DMS79 treated with DMSO at 0.1 percent for 48 hours (cell line): ENCODE data around the gene CACNB2.

Experiments used
- DNase-seq: peaks from one replicate; lab custom pipeline; 2025; lab: John Stamatoyannopoulos, UW

CACNB2 gene

GRCh38 chr10:18340496-18341051 is 200.3 kb downstream of the CACNB2 start:
- DNase-seq, result no peak

GRCh38 chr10:18341055-18341454 is 200.8 kb downstream of the CACNB2 start:
- no peak for DNase-seq

DNA sequence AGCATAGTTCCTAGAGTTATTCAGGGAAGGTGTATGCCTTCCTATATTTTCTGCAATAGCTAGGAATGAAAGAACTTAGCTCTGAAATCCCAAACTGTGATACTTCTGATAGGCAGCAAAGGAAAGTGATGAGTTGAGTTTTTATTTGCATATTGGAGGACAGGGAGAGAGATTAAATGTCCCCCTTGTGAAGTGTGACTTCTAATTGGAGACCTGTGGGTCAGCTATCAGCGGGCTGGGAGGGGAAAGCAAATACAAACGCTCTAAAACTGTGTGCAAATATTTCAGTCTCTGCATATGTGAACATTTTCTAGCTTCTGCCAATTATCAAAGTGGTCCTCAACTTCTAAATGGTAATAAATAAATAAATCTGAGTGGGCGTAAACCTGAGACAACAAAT is 203.3 kb downstream of the CACNB2 start:
- DNase-seq, result no peak

DNA sequence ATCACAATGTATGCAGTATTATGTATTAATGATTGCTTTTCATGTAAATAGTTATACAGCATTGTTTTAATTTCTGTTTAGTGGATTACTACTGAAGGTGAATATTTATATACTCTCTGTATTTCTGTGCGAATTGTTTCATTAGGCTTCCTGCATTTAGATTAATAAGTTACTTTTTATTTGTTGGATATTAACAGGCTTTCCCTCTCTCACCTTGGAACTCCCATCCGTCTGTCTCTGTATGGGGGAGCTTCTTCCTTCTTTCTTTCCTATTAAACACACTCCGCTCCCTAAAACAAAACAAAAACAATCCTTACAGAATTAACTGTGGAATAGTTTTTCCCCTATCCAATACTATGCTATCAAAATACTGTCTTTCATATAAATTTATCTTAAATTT is 205.1 kb downstream of the CACNB2 start:
- no peak for DNase-seq

DNA sequence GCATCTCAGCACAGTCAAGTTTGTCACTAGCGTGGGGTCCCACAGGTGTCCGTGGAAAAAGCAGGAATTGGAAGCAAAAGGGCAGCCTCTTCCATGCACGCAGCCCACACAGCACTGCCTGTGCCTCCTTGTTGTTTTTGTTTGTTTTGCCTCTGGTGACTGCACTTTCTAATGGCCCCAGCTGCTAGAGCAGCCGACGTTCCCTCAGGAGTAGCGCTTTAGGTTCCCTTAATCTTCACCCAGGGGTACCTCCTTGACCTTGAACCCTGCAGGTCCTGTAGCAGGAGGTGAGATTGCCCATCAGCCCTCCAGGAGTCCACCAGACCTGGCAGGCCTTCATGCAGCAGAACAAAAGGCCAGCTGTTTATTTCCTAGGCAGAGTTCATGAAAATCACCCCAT is 210.1 kb downstream of the CACNB2 start:
- no peak for DNase-seq

DNA sequence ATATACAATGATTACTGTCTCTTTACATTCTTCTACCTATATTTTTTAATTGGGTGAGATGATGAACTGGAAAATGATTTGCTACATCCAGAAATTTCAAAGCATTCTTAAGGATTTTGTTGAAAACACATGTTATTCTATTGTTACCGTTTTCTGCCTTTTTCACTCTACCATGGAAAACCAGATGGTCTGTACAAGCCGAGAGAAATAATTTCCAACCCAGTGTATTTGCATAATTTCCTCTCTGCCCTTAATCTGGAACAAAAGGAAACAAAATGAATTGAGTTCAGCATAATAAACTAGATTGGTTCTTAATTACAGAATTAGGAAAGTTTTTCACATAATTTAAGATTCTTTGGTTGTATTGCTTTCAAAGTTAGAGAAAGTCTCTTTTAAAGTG is 211.2 kb downstream of the CACNB2 start:
- no peak for DNase-seq

GRCh38 chr10:18352175-18352574 is 212.0 kb downstream of the CACNB2 start:
- DNase-seq, result no peak

- DNase-seq, result no peak
Observed at GRCh38 chr10:18359812-18360211, 219.6 kb downstream of the CACNB2 start.

GRCh38 chr10:18362892-18363291 is 222.7 kb downstream of the CACNB2 start:
- DNase-seq, result no peak

GRCh38 chr10:18364987-18365775 is 225.0 kb downstream of the CACNB2 start:
- no peak for DNase-seq

DNA sequence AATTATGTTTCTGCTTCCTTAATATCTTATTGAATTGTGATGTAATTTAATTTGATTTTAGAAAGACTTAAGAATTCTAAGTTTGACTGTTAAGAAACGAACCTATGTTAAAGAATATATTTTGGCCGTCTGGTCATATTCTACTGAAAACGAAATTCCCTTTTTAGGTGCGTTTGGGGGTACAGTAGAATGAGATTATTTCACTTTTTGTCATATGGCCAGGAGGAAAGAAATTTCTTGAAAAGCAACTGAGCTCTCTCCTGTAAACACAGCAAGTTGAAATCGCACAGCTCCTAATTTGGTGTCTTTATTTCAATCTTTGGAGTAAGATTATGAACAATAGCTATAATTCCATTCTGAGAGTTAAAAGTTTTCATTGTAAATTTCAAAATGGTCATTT is 227.6 kb downstream of the CACNB2 start:
- DNase-seq, result no peak

DNA sequence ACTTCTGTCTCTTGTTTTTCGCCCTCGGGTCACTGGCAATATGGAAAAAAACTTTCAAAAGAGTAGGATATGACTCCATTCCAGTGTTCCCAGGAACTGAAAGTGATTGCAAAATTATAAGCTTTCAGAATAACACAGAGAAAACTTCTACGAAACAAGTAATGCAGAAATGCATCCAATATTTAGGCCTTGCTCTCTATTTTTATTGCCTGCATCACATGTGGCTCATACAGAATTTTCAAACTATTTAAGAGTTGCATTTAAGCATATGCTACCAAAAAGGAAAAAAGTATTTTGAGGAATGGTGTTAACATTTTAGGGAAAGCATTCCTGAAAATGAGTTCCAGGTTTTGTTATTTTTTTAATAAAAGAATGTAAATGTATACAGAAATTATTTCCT is 228.0 kb downstream of the CACNB2 start:
- DNase-seq, result no peak

GRCh38 chr10:18368682-18369081 is 228.5 kb downstream of the CACNB2 start:
- DNase-seq, result no peak

DNA sequence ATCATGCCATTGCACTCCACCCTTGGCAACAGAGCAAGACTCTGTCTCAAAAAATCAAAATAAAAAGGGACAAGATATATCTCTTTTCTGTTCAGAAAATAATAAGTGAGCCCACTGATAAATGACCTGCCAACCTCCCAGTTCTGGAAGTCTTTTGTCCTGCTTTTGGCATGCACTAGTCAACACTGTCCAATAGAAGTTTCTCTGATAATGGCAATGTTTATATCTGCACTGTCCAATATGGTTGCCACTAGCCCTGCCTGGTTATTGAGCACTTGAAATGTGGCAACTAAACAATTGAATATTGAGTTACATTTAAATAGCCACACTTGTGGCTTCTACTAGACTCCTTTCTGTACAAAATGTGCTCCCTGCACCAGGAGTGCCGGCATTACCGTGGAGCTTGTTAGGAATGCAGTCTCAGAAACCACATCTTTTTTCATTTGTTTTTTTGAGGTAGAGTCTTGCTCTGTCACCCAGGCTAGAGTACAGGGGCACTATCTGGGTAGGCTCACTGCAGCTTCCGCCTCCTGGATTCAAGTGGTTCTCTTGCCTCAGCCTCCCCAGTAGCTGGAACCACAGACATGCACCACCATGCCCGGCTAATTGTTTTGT is 229.7 kb downstream of the CACNB2 start:
- no peak for DNase-seq

GRCh38 chr10:18376650-18377049 is 236.4 kb downstream of the CACNB2 start:
- no peak for DNase-seq

DNA sequence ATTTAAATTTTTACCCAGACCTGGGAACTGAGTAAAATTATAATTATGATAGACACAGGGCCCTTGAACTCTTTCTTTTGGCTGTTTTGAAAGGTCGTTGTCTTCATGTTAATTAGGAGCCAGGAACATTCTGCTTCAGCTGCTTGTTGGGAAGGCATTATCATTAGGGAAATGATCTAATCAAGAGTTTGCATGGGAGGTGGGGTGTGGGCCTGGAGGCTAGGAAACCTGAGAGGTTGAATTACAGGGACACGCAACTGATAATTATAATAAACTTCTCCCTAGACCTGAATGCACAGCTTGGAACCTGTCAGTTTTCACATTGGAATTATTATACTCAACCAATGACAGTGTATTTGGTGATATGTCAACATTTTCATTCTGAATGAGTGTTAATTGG is 237.7 kb downstream of the CACNB2 start:
- no peak for DNase-seq

GRCh38 chr10:18378766-18379165 is 238.5 kb downstream of the CACNB2 start:
- DNase-seq, result no peak

DNA sequence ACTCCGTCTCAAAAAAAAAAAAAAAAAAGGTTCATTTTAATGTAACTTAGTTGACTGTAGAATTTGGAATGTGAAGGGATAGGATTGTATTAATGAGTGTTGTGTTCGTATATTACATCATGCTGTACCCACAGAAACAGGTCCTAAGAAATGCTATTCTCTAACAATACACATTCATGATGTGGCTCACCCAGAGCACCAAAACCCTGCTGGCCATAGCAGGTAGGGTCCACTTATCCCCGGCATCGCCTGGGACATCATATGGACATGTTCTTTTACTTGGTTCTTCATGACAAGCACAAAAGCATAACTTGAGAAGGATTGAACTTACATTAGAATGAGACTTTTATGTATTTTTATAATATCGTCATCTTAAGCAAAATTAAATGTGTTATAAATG is 241.5 kb downstream of the CACNB2 start:
- DNase-seq, result no peak

DNA sequence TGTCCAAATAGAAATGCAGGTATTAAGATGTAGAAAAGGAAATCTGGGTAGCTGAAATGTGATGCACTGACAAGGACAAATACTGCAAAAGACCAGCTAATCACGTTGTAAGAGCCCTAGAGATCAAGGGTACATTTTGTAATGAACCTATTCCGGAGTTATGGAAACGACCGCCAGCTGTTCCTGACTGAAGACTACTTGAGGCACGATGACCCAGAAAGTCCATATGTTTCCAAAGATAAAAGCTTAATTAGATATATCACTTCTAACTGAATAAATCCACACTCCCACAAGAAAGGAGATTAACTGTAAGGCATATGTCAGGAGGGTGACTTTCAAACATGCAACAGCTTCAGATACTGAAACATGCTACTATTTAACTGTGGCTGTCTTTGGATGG is 257.7 kb downstream of the CACNB2 start:
- DNase-seq, result peak; percentile 13

DNA sequence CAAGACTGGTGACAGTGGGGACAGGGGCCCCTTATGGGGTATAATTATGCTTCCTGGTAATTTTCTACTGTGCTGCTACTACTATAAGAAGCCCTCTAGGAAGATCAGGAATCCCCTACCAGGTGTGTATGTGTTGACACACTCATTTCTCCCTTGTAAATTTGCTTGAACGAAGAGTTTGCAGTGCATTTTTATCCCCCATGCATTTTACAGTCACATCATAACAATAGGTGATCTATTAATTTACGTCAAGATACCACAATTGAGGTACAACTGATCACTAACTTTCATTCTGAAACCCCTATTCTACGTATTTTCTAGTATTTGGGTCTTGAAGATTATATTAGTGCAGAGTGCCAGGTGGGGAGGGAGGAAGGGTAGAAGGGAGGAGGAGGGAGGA is 258.9 kb downstream of the CACNB2 start:
- no peak for DNase-seq

DNA sequence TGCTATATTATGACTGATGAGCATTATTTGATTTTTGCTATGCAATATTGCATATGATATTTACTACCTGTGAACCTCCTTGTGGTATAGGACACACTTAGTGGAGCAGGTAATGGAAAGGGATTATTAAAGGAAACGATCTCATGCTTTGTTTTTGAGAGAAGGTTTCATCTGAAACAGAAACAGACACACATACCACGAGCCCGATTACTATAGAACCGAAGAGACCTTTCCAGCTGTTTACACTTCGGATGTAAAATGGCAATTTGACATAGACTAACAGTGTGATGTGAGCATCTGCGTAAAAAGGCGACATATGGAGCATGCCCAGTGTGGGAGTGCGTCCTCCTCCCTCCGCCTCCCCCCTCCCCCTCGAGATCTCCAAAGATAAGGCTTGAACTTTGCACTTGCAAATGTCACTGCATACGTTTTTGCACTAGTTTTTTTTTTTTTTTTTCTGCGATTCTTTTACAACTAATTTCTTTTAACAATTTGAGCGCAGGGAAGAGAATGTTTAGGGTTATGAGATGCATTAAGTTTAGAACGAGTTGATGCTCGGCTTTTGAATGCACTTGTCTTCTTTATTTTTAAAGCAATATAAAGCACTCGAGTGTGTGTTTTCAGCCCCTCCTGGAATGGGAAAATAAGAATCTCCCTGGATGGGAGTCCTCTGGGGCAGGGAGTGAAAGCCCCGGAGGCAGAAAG is 260.1 kb downstream of the CACNB2 start:
- peak; percentile 16 for DNase-seq

DNA sequence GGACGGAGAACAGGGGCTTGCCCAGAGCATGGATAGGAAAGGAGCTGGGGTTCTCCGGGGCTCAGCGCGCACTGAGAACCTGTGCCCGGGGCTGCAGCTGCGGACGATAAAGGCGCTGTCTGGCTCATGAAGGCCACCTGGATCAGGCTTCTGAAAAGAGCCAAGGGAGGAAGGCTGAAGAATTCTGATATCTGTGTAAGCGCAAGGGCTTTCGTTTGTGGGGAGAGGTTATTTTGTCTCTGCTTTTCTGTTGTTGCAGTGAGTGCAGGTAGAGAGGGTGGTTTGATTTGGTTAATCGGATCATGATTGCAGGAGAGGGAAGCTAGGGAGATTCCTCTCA is 260.7 kb downstream of the CACNB2 start:
- DNase-seq, result peak; percentile 4
